ENCODE results near the gene RBMX. TPM values are rescaled to one million over a fixed set of nuclear protein-coding genes. Genes with fewer than 3 reads are reported as not detected.
A peak's percentile ranks its signal among the peaks of the same experiment; 100 is the strongest.

Gene RBMX
- total and polyA plus RNA-seq, 5 experiments from 2014 or later = 160 to 285 (median 207) TPM

- no peak for DNase-seq
- peak overlapping the region in 5 of 10 donors; percentile 19 to 66 (median 57) for H3K27ac Mint-ChIP-seq
Observed at GRCh38 chrX:136872091-136872700, 8.3 kb downstream of the RBMX start.

DNA sequence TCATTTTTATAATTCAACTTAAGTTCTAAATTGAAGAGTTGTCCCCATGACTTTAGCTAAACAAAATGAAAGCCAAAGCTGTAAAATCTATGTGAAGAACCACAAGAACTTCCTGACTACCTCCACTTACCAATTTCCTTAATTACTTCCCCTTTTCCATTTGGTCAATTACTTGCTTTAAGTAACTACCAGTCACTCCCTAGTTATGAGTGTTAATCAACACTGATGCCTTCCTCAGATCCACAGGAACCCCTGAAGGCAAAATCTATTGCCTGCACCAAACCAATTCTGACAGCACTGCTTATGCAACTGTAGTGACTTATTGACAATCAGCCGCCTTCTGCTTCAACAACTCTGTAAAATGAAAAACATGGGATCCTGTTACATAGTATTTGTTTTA, 10.5 kb downstream of the RBMX start:
- Mint-ChIP-seq H3K27me3 (no peaks in the 10 kb centered on the region), H3K4me1 (peaks cover 7 to 50% (median 25%) of the 10 kb centered on the region in 4 donors), H3K4me3 (peak overlapping the region in 2 of 10 donors; percentile 11 to 41), H3K36me3 (peaks cover 4 to 84% (median 20%) of the 10 kb centered on the region in 3 donors), H3K27ac (peak overlapping the region in 3 of 10 donors; percentile 4 to 62 (median 52)), H3K9me3 (no peaks in the 10 kb centered on the region)
- no peak for ATAC-seq
- POLR2A ChIA-PET = interaction anchor here (2.7 kb wide), 1 partner anchor 10 kb away, joined by 22 read pairs; the partner anchor contains the start of gene RBMX
- DNase-seq = no peak

More at GRCh38 chrX:136872091-136872700, 8.3 kb downstream of the RBMX start:
- Mint-ChIP-seq H3K27me3 (no peaks in the 10 kb centered on the region), H3K36me3 (peaks cover 0 to 86% (median 25%) of the 10 kb centered on the region in 3 donors), H3K4me1 (peaks cover 7 to 49% (median 23%) of the 10 kb centered on the region in 4 donors), H3K9me3 (no peaks in the 10 kb centered on the region), H3K4me3 (peak overlapping the region in 1 of 10 donors; percentile 21)
- ATAC-seq = no peak
- POLR2A ChIA-PET = interaction anchor here (0.6 to 2.7 kb wide), 3 partner anchors 8 to 106 kb away, joined by 3 to 22 read pairs (median 3); partner anchors contain the start of gene RBMX

- Mint-ChIP-seq H3K36me3 (peaks cover 4 to 74% (median 16%) of the 10 kb centered on the region in 3 donors), H3K4me1 (peaks cover 5 to 45% (median 23%) of the 10 kb centered on the region in 4 donors), H3K9me3 (no peaks in the 10 kb centered on the region), H3K27ac (peak overlapping the region in 5 of 10 donors; percentile 29 to 63 (median 36)), H3K4me3 (no peak overlapping the region), H3K27me3 (no peaks in the 10 kb centered on the region)
- POLR2A ChIA-PET = interaction anchor here (1.4 kb wide), 1 partner anchor 11 kb away, joined by 3 read pairs; no protein-coding TSS in a partner anchor
- ATAC-seq = no peak
- DNase-seq = no peak
Observed at GRCh38 chrX:136868283-136869055, 12.1 kb downstream of the RBMX start.

DNA sequence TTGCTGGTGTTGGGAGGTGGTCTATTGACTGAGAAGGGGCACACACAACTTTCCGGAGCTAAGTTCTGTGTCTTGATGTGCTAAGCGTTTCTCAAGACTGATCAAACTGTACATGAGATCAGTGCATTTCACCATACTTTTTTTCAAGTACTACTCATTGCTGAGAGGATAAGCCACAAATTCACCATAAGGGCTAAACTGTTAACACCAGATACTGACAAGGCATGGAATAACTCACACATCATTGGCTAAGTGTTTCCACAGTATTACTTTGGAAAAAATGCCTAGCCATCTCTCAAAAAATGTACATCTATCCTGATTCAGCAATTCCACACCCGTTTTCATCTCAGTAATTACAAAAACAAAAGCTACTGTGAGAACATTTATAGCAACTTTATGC, 13.0 kb downstream of the RBMX start:
- Mint-ChIP-seq H3K4me3 (no peak overlapping the region), H3K27me3 (no peaks in the 10 kb centered on the region), H3K36me3 (peaks cover 4 to 72% (median 14%) of the 10 kb centered on the region in 3 donors), H3K4me1 (peaks cover 5 to 41% (median 21%) of the 10 kb centered on the region in 4 donors), H3K27ac (peak overlapping the region in 4 of 10 donors; percentile 2 to 68 (median 23)), H3K9me3 (no peaks in the 10 kb centered on the region)
- no peak for DNase-seq
- POLR2A ChIA-PET = interaction anchor here (1.4 kb wide), 1 partner anchor 12 kb away, joined by 3 read pairs; no protein-coding TSS in a partner anchor
- ATAC-seq = peak in 1 of 2 donors; percentile 15

GRCh38 chrX:136867096-136867491, 13.4 kb downstream of the RBMX start:
- H3K36me3 Mint-ChIP-seq = peaks cover 4 to 70% (median 10%) of the 10 kb centered on the region in 3 donors
- peak overlapping the region in 5 of 10 donors; percentile 2 to 68 (median 11) for H3K27ac Mint-ChIP-seq
- H3K4me1 Mint-ChIP-seq = peaks cover 5 to 37% (median 21%) of the 10 kb centered on the region in 4 donors
- H3K27me3 Mint-ChIP-seq = no peaks in the 10 kb centered on the region
- no peaks in the 10 kb centered on the region for H3K9me3 Mint-ChIP-seq
- no peak for ATAC-seq
- POLR2A ChIA-PET = no interaction called here
- DNase-seq = no peak
- H3K4me3 Mint-ChIP-seq = no peak overlapping the region

- no peaks in the 10 kb centered on the region for H3K27me3 Mint-ChIP-seq
- ATAC-seq = no peak
Observed at GRCh38 chrX:136866337-136867095, 14.0 kb downstream of the RBMX start.

GRCh38 chrX:136865270-136866158, 15.0 kb downstream of the RBMX start:
- peaks cover 7 to 39% (median 23%) of the 10 kb centered on the region in 4 donors for H3K4me1 Mint-ChIP-seq
- no peak overlapping the region for H3K4me3 Mint-ChIP-seq

More at GRCh38 chrX:136866337-136867095, 14.0 kb downstream of the RBMX start:
- Mint-ChIP-seq H3K27ac (peak overlapping the region in 5 of 10 donors; percentile 14 to 76 (median 54)), H3K4me1 (peaks cover 7 to 39% (median 23%) of the 10 kb centered on the region in 4 donors), H3K4me3 (no peak overlapping the region), H3K9me3 (no peaks in the 10 kb centered on the region), H3K36me3 (peaks cover 4 to 70% (median 7%) of the 10 kb centered on the region in 3 donors)
- DNase-seq = no peak
- POLR2A ChIA-PET = interaction anchor here (0.7 kb wide), 1 partner anchor 9 kb away, joined by 4 read pairs; no protein-coding TSS in a partner anchor

GRCh38 chrX:136863826-136864225, 16.7 kb downstream of the RBMX start:
- no peak for ATAC-seq
- POLR2A ChIA-PET = no interaction called here
- no peaks in the 10 kb centered on the region for H3K27me3 Mint-ChIP-seq
- no peak overlapping the region for H3K27ac Mint-ChIP-seq
- H3K4me1 Mint-ChIP-seq = peaks cover 6 to 25% (median 21%) of the 10 kb centered on the region in 4 donors
- H3K36me3 Mint-ChIP-seq = peaks cover 4 to 64% (median 7%) of the 10 kb centered on the region in 3 donors
- H3K4me3 Mint-ChIP-seq = no peak overlapping the region
- no peak for DNase-seq
- no peaks in the 10 kb centered on the region for H3K9me3 Mint-ChIP-seq

More at GRCh38 chrX:136865270-136866158, 15.0 kb downstream of the RBMX start:
- peak overlapping the region in 4 of 10 donors; percentile 7 to 54 (median 24) for H3K27ac Mint-ChIP-seq
- peaks cover 4 to 71% (median 9%) of the 10 kb centered on the region in 3 donors for H3K36me3 Mint-ChIP-seq
- POLR2A ChIA-PET = no interaction called here
- DNase-seq (no peak), ATAC-seq (no peak)
- H3K9me3 Mint-ChIP-seq = no peaks in the 10 kb centered on the region
- no peaks in the 10 kb centered on the region for H3K27me3 Mint-ChIP-seq

DNA sequence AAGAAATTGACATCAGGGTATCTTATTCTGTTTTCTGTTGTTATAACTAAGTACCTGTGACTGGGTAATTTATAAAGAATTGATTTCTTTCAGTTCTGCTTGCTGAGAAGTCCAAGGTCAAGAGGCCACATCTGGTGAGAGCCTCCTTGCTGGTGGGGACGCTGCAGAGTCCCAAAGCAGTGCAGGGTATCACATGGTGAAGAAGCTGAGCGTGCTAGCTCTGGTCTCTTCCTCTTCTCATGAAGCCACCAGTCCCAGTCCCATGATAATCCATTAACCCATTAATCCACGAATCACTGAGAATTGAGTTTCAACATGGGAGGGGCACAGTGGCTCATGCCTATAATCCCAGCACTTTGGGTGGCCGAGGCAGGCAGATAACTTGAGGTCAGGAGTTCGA, 18.0 kb downstream of the RBMX start:
- Mint-ChIP-seq H3K36me3 (peaks cover 4 to 59% (median 7%) of the 10 kb centered on the region in 3 donors), H3K9me3 (no peaks in the 10 kb centered on the region), H3K27me3 (no peaks in the 10 kb centered on the region), H3K27ac (no peak overlapping the region), H3K4me3 (no peak overlapping the region), H3K4me1 (peaks cover 9 to 30% (median 25%) of the 10 kb centered on the region in 4 donors)
- no peak for ATAC-seq
- POLR2A ChIA-PET = interaction anchor here (0.8 kb wide), 1 partner anchor 16 kb away, joined by 5 read pairs; no protein-coding TSS in a partner anchor
- no peak for DNase-seq

- H3K36me3 Mint-ChIP-seq = peaks cover 4 to 58% (median 7%) of the 10 kb centered on the region in 3 donors
- ATAC-seq = no peak
- POLR2A ChIA-PET = interaction anchor here (0.7 to 1.5 kb wide), 3 partner anchors 17 to 462 kb away, joined by 3 to 5 read pairs (median 4); no protein-coding TSS in a partner anchor
- H3K27ac Mint-ChIP-seq = peak overlapping the region in 9 of 10 donors; percentile 18 to 87 (median 46)
- DNase-seq = no peak
- peaks cover 9 to 30% (median 20%) of the 10 kb centered on the region in 4 donors for H3K4me1 Mint-ChIP-seq
- H3K9me3 Mint-ChIP-seq = no peaks in the 10 kb centered on the region
- no peaks in the 10 kb centered on the region for H3K27me3 Mint-ChIP-seq
- H3K4me3 Mint-ChIP-seq = no peak overlapping the region
Observed at GRCh38 chrX:136861877-136862276, 18.6 kb downstream of the RBMX start.

Measured in naive thymus-derived CD8-positive, alpha-beta T cell (primary cell).